ENCODE measurements around the gene TTLL5. TPM values are rescaled to one million over a fixed set of nuclear protein-coding genes. Genes with fewer than 3 reads are reported as not detected.

The TTLL5 gene
- total RNA-seq, 1 donor from 2014 or later = 37.9 TPM

DNA sequence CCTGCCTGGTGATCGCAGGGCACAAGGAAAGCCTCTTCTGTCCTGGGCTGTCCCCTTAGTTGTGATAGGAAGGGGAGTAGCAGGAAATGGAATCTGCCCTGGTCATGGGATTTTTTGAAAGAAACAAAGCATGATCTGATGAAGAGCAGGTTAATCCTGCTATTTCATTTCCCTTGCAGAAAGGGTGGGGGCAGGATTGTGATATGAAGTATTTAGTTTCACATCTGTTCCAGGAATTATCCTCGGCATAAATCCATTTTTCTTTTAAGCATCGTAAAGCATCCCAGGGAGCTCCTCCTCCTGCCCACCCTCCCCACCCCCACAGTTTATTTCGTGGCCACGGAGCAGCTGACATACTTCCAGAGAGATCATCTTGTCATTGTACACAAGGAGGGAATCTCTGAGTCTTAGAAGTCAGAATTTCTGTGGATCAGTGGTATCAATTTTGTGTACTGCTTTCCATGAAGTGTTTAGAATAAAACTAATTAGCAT lies 267.7 kb downstream of the TTLL5 start:
- Mint-ChIP-seq H3K4me3 (no peak overlapping the region), H3K9me3 (no peaks in the 10 kb centered on the region), H3K27ac (no peak overlapping the region), H3K36me3 (ENCODE audit: low read depth) (no peaks in the 10 kb centered on the region), H3K4me1 (no peaks in the 10 kb centered on the region), H3K27me3 (no peaks in the 10 kb centered on the region)
- ATAC-seq (ENCODE audit: low read depth) = no peak
- DNase-seq = no peak
- ChIA-PET CTCF (no interaction called here), POLR2A (interaction anchor here (0.6 kb wide), 1 partner anchor 790 kb away, joined by 3 read pairs; no protein-coding TSS in a partner anchor)
- TF ChIP-seq, protein P1, sequence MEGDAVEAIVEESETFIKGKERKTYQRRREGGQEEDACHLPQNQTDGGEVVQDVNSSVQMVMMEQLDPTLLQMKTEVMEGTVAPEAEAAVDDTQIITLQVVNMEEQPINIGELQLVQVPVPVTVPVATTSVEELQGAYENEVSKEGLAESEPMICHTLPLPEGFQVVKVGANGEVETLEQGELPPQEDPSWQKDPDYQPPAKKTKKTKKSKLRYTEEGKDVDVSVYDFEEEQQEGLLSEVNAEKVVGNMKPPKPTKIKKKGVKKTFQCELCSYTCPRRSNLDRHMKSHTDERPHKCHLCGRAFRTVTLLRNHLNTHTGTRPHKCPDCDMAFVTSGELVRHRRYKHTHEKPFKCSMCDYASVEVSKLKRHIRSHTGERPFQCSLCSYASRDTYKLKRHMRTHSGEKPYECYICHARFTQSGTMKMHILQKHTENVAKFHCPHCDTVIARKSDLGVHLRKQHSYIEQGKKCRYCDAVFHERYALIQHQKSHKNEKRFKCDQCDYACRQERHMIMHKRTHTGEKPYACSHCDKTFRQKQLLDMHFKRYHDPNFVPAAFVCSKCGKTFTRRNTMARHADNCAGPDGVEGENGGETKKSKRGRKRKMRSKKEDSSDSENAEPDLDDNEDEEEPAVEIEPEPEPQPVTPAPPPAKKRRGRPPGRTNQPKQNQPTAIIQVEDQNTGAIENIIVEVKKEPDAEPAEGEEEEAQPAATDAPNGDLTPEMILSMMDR (IDR thresholded peaks at IDR 0.05) = no peak
- intact Hi-C loops (cut with micrococcal nuclease) = no loop called here

DNA sequence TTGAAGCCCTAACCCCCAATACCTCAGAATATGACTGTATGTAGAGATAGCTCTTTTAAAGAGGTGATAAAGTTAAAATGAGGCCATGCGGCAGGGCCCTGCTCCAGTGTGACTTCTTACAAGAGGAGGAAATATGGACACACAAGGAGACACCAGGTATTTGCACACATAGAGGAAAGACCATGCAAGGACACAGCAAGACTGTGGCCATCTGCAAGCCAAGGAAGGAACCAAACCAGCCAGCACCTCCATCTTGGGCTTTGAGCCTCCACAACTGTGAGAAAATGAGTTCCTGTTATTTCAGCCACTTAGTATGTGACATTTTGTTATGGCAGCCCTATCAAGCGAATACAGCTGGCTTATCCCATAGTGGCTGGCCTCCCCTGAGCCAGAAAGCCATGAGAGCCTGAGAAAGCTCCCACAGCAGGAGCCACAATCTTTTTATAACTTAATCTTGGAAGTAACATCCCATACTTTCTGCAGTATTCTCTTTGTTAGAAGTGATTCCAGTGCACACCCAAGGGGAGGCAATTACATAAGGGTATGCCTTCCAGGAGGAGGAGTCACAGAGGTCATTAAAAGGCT lies 272.8 kb downstream of the TTLL5 start:
- no peak overlapping the region for H3K4me3 Mint-ChIP-seq
- POLR2A ChIA-PET = no interaction called here
- H3K27me3 Mint-ChIP-seq = no peaks in the 10 kb centered on the region
- TF ChIP-seq, protein P1 (IDR thresholded peaks at IDR 0.05) = no peak
- DNase-seq = no peak
- H3K27ac Mint-ChIP-seq = no peak overlapping the region
- intact Hi-C loops (cut with micrococcal nuclease) = no loop called here
- ATAC-seq (ENCODE audit: low read depth) = no peak
- H3K4me1 Mint-ChIP-seq = peaks cover 14% of the 10 kb centered on the region
- no peaks in the 10 kb centered on the region for H3K9me3 Mint-ChIP-seq
- H3K36me3 Mint-ChIP-seq (ENCODE audit: low read depth) = peaks cover 2% of the 10 kb centered on the region
- CTCF ChIA-PET = interaction anchor here (2.2 kb wide), 1 partner anchor 27 kb away, joined by 9 read pairs; no protein-coding TSS in a partner anchor

DNA sequence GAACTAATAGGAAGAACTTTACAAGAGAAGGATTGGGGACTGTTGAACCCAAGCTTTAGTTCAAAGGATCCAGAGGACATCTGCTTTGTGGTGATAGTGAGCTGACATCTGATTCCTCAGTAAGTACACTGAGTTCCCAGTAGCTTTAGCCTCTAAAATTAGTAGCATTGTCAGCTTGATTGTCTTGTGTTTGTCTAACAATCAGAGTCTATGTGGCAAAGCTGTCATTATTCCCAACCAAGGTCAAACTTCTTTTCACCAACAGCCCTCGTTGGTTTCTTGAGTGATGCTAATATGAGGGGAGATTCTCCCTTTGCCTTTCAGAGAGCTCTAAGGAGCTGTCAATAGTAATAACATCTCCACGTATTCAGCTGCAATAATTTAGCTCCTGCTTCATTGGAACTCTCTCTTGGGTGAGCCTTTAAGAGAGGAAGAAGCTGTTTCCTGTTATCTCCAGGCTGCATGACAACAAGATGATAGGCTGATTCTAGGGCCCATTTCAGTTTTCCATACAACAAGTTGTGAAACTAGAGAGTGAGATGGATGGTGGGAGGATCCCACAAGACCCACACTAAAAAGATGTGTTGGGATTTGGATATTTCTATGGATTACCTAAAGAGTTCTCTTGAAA lies 274.1 kb downstream of the TTLL5 start:
- ChIA-PET POLR2A (no interaction called here), CTCF (interaction anchor here (1.0 to 2.2 kb wide), 3 partner anchors 28 to 47 kb away, joined by 3 to 9 read pairs (median 4); partner anchors contain the start of gene TGFB3)
- Mint-ChIP-seq H3K27ac (no peak overlapping the region), H3K27me3 (no peaks in the 10 kb centered on the region), H3K4me3 (no peak overlapping the region), H3K9me3 (no peaks in the 10 kb centered on the region), H3K4me1 (peaks cover 14% of the 10 kb centered on the region), H3K36me3 (ENCODE audit: low read depth) (peaks cover 2% of the 10 kb centered on the region)
- DNase-seq (no peak), ATAC-seq (ENCODE audit: low read depth) (no peak)
- TF ChIP-seq, protein P1 (IDR thresholded peaks at IDR 0.05) = no peak
- intact Hi-C loops (cut with micrococcal nuclease) = no loop called here

DNA sequence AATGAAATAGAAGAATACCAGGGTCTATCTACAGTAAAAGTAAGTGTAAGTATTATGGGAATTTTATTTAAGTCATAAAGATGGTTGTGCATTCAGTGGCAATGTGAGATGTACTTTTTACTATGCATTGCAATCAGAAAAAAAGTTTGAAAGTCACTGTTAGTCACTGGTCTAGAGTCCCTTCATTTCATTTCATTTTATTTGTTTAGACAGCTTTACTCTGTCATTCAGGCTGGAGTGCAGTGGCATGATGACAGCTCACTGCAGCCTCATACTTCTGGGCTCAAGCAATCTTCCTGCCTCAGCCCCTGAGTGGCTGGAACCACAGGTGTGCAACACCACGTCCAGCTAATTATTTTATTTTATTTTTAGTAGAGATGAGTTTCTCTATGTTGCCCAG lies 278.2 kb downstream of the TTLL5 start:
- ATAC-seq (ENCODE audit: low read depth) (no peak), DNase-seq (no peak)
- TF ChIP-seq, protein P1 (IDR thresholded peaks at IDR 0.05) = no peak
- H3K4me3 Mint-ChIP-seq = no peak overlapping the region
- H3K9me3 Mint-ChIP-seq = no peaks in the 10 kb centered on the region
- H3K36me3 Mint-ChIP-seq (ENCODE audit: low read depth) = peaks cover 2% of the 10 kb centered on the region
- no peaks in the 10 kb centered on the region for H3K27me3 Mint-ChIP-seq
- no peak overlapping the region for H3K27ac Mint-ChIP-seq
- H3K4me1 Mint-ChIP-seq = peaks cover 14% of the 10 kb centered on the region
- CTCF ChIA-PET = interaction anchor here (2.3 kb wide), 1 partner anchor 32 kb away, joined by 9 read pairs; no protein-coding TSS in a partner anchor
- POLR2A ChIA-PET = interaction anchor here (0.6 kb wide), 1 partner anchor 244 kb away, joined by 3 read pairs; no protein-coding TSS in a partner anchor
- intact Hi-C loops (cut with micrococcal nuclease) = no loop called here

DNA sequence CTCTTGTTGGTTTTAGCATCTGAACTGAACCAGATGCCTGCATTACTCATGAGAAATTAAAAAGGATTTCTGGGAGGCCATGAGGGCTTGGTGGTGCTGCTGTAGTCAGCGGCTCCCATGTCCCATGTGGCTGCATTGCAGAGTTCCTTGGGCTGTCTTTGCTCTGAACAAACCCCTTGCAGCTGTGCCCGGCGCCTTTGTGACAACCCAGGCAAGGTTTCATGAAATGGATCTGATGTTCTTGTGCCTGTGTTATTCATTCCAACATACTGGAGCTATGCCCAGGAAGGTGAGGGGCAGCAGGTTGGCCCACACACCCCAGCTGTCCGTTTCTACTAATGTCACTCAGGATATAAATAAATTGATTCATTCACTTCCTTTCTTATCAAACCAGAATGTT lies 280.0 kb downstream of the TTLL5 start:
- Mint-ChIP-seq H3K27me3 (no peaks in the 10 kb centered on the region), H3K4me3 (no peak overlapping the region), H3K9me3 (no peaks in the 10 kb centered on the region), H3K36me3 (ENCODE audit: low read depth) (peaks cover 4% of the 10 kb centered on the region), H3K4me1 (no peaks in the 10 kb centered on the region), H3K27ac (no peak overlapping the region)
- ChIA-PET POLR2A (no interaction called here), CTCF (no interaction called here)
- intact Hi-C loops (cut with micrococcal nuclease) = no loop called here
- DNase-seq (no peak), ATAC-seq (ENCODE audit: low read depth) (no peak)
- TF ChIP-seq, protein P1 (IDR thresholded peaks at IDR 0.05) = no peak

All from activated B cell treated with CpG ODN at 0.5 μM for 24 hours (primary cell).